NCI-H128 (cell line): ENCODE measurements around the gene NRP1.
"Not testable (repeated sequence)": the region's sequence is repeated elsewhere in the genome, so short reads cannot be mapped to it uniquely, and the experiment has no call there.

Experiments used
- DNase-seq: peaks from one replicate; lab custom pipeline; 2025; ENCODE audit not compliant: unreplicated experiment; lab: John Stamatoyannopoulos, UW

NRP1 gene

DNA sequence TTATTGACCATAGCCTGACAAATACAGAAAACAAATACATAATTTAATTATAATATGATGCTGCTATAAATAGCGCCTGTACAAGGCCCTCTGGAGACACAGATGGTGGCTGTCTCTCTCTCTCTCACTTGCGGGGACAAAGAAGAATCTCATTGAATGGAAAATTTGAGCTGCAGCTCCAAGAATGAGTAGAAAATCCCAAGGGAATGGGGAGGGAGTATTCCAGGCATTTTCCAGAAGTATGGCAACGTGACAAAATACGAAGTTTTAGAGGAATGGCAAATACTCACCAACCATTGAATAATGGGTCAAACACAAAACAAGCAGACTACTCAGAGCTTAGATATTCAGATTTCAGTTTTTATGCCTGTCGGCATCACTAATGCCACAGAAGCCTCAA, 179.9 kb downstream of the NRP1 start:
- no peak for DNase-seq

DNA sequence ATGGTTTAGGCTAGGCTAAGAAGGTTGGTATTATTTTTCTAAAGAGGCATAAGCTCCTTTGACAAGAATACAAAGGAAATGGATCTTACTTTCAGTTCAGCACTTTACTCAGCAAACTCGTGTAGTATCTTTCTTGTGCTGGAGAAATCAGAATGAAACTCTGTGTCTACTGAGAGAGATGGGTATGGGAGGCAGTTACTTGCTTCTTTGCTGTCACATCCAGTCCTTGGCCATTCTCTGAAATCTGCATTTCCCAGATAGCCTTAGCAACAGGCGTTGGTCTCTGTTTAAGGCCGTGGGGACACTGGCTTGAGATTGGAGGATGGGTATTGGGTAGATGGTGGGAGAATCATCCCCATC, 180.5 kb downstream of the NRP1 start:
- no peak for DNase-seq

DNA sequence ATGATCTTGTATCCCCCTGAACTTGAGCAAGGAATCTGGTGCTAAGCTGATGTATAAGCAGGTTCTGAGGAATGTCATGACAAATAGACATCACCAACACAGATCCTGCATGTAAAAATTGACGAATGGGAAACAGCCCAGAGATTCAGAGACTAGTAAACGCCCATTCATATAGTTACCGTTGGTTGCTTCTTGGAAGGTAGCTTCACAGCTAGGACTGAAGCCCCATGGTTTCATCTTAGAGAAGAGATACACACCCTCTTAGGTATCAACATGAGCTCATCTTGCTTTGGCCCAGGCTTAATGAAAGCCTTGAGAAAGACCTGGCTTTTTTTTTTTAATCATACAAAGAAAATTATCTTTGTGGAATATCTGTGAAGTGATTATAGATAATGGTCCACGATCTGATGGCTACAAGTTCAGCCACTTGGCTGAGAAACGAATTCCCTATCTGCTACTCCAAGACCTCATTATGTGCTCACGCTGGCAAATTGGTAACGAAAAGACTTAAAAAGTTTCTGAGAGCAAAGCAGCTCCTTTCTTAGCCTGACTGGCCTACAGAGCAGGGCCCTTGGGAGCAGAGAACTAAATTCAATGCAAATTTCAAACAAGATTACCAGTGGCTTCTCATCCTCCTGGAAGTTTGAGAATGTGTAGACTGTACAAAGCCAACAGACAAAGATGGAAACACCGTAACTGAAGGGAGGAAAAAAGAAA, 181.1 kb downstream of the NRP1 start:
- no peak for DNase-seq

DNA sequence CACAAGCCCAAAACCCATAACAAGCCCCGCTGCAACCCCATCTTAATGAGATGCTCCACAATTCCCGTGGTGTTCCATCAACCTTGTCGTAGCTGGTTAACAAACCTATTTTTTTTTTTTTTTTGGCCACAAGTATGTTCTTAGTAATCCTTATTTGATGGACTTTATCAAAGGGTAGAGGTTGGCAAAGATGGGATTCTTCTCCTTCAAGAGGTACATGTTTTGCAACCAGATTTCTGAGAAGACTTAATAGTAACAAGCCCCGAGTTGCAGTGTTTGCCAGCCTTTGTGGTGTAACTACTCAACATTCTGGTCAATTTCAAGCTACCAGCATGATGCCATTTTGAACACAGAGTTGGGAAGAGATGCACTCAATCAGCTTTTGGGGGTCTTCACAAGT, 181.7 kb downstream of the NRP1 start:
- no peak for DNase-seq

DNA sequence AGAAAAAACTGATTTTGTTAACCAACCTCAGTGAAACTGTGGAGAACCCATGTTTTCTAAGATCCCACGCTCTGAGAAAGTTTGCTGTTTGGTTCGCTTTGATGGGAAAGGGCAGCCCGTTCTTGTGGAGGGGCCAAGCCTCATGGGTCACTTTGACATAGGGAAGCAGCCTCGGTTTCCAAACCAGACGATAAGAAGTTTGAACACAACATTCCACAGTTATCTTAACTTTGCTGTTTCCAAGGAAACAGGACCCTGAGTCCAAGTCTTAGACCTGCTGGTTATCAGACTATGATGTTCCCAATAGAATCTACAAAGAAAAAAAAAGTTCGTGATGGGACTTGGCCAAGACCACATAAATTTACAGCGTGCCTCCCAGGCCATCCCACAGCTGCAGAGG, 182.3 kb downstream of the NRP1 start:
- DNase-seq: no peak

DNA sequence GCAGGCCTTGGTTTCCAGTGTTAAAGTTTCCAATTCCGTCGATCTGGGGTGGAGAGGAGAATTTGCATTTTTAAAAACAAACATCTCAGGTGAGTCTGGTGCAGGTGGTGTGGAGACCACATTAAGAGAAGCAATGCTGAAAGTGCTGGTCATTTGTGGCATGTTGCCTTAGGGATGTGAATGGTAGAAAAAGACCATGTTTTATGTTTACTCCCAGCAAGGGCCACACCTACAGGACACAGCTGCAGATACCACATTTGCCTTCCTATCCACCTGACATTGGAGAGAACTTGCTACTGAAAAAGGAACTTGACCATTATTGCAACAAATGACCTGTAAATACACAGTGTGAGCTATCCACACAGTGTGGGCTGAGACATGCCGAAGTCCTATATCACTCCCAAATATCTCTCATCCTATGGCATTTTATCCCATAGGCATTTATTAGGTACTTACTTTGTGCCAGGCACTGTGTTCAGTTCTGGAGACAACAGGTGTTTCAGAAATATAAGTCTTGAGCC, 183.1 kb downstream of the NRP1 start:
- no peak for DNase-seq

DNA sequence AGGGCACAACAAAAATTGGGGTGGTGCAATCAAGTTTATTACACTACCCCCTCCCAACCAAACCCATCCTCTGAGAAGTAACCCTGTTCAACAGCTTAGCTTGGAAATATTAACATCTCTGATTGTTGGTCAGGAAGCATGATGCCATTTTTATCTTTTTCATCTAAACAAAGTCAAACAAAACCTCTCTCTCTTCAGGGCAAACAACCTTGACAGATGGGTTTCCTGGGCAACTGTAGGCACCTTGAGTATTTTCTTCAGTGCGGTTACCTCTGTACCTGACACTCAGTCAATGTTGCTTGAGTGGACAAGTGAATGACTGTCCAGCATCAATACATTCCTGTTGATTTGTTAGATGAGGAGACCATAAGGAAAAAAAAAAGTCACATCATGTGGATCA, 183.6 kb downstream of the NRP1 start:
- DNase-seq: no peak

DNA sequence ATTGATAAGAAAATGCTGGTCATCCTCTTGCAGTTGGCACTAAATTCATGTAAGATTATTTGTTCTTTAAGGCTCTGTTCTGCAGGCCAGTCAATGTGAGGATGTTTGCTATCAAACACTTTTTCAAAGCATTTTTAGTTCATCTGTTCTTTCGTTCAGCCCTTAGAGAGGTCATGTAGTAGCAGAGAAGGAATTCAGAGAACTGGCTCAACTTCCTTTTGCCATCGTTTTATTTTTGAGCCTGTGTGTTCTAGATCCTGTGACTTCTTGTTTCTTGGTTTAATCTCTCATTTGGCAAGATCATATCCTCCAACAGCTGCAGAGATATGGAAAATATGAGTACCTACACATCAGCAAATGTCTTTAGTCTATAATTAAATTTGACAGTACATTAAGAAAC, 184.3 kb downstream of the NRP1 start:
- DNase-seq: no peak

DNA sequence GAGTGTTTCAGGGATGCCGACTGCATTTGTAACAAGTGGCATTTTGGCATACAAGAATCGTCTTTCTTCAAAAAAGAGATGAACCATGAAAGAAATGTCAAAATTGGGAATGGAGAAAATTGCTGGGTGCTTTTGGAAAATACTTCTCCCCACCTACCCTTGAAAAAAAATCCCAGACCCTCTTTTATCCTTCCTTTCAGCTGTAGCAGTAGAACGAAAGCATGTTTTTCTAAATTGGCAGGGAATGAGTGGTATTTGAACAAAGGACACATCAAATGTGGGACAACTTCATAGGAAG, 187.5 kb downstream of the NRP1 start:
- DNase-seq: no peak

DNA sequence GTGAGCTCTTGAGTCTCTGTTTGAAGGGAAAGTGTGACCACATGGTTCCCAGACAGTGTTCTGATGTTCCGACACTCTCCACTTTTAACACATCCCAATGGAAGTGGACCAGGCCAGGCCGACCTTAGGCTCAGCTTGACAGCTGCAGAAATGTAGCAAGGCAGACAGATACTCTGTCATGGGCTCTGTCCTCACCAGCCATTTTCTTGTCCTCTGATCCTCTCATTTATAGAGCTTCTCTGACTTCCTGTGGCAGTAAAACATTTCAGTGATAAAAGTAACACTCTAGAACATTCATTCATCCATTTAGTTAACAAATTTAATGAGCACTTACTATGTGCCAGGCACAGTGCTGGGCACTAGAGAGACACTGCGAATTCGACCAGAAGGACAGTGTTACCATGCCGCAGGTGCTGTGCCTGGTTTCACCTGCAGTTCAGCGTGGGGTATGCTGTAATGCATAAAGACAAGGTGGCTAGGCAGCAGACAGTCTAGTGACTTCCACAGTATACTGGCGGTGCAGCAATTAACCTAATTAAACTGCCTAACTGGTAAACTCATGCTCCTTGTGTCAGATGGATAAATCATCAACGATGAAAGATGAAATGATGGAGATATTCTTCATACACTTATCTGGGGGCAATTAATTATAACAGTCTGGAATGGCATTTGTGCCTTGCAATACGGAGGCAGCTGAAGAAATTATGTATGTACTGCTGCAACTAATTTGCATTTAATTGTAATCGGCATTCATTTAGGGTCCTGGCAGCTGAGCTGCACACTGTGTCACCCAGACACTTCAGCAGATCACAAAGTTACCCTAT, 188.1 kb downstream of the NRP1 start:
- no peak for DNase-seq

DNA sequence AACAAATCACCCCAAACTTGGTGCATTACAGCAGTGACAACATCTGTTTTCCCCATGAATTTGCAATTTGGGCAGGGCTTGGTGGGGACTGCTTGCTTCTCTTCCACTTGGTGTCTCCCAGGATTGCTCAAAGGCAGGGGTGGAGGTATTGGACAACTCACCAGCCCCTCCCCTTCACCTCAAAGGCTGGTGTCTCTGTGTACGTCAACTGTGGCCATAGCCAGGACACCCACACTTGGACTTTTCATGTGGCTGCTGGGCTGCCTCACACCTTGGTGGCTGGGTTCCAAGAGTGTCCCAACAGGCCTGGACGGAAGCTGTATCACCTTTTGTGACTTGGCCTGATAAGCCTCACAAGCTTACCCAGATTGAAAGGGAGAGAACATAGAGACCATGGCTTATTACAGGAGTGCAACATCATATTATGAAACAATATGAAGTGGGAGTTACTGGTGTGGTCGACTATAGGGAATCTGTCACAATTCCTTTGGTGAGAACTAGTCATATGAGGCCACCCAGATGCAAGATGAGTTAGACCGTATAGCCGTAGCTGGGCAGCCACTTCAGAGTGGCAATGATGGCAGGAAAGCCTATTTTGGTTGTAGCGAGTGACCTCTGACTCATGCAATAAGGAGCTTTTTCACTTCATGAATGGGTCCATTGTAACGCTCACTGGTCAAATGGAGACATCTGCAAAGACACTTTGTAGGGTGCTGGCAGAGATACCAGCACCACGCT, 188.8 kb downstream of the NRP1 start:
- no peak for DNase-seq

DNA sequence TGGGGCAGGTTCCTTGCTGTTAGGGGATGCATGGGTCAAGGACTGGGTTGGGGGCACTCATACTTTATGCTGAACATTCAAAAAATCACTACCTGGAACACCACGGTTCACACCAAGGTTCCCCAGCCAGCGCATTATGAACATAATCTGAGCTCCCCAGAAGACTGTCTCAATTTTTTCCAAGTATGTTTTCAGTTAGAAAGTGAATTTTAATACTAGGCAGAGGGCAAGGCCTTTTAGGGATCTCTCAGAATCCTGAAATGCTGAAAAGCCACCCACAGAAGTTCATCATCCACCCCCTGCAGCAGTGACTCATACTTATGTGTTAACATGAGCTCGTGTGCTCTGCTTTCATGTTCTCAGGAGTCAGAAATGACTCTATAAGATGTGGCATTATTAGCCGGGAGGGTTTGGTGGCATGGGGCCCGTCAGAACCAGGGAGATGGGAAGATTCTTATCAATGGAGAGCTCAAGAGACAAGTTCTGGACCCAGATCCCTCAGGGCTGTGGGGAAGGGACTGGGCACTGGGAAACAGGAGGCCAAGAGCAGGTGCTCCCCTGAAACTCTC, 191.2 kb downstream of the NRP1 start:
- DNase-seq: no peak

DNA sequence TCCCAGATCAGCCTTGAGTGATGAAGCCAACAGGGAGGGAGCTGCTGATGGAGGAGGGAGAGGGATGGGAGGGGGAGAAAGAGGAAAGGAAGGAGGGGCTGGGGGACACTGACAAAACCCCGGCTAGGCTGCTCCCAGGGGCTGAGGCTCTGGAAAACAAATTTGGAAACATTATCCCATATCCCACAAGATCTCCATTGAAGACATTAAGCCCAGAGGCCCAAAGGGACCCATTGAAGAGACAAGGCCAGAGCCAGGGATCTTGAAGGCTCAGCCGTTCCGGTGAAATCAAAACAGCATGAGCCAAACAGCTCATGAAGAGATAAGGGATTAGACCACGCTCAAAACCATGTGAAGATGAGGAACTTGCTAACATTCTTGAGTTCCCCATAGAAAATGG, 192.2 kb downstream of the NRP1 start:
- DNase-seq: no peak

DNA sequence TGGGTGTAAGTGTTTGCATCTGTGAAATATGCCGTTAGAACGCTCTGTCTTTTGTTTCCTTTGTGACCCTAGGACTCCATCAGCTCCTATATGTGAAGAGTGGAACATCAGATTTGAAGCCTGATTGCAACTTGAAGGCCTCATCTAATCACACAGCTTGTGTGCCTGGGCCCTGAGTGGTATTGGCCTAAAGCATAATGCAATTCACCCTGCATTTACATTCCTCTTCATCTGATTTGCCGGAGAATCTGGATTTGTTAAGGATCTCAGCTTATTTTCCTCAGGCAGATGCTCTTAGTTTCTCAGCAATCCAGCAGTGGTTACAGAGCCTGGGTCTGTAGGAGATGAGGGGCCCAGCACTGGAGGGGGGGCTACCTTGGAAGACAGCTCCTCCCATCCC, 193.2 kb downstream of the NRP1 start:
- DNase-seq: no peak

DNA sequence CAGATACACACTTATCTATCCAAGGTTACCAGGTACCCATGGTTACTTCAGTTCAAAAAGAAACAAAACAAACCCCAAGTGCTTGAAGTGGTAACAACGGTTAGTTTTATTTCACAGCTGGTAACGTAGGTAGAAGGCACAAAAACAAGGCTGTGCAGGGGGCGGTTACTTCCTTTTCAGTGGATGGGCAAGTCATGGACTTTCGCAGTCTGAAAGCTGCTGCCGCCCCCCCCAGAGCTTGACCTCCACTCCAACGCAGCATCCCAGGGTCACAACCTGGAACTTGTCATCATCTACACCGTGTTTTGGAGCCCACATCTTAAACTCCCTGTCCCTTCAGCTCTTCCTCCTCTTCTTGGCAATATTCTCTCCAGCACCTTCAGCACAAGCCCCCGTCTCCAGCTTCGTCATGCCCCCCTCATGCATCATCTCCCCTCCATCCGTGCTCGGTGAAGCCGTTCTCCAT, 195.3 kb downstream of the NRP1 start:
- DNase-seq: no peak

DNA sequence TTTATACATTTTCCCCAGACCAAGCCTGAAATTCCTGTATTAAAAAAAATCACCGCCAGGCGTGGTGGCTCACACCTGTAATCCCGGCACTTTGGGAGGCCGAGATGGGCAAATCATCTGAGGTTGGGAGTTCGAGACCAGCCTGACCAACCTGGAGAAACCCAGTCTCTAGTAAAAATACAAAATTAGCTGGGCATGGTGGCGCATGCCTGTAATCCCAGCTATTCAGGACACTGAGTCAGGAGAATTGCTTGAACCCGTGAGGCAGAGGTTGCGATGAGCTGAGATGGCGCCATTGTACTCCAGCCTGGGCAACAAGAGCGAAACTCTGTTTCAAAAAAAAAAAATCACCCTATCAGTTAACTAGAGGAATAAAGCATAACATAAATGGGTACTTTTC, 195.8 kb downstream of the NRP1 start:
- DNase-seq: not testable (repeated sequence)

DNA sequence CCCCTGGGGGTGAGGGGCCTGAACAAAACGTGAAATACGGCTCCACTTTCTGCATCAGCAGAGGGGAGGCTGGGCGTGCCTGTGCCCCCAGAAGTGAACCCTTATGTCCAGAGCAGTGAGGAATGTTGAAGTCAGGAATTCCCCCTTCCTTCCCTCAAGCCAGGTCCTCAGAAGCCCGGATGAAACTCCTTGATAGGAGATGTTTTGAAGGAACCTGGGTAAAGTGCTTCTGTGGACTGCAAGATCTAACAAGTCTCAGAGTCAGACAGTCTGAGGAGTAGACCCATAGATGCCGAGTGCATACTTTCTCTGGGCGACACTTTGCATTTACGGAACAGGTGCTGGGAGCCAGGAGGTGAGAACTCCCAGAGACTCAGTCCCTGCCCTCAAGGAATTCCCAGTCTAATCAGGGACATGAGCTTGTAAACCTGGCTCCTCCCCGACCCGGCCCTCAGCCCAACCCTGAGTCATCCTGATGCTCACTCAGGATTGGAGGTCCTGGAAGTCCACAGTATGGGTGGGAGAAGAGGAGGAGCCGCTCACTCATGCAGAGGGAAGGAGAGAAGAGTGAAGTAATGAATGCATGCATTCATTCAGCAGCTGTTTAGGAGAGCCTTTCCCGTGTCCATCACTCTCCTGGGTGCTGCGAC, 197.0 kb downstream of the NRP1 start:
- no peak for DNase-seq

DNA sequence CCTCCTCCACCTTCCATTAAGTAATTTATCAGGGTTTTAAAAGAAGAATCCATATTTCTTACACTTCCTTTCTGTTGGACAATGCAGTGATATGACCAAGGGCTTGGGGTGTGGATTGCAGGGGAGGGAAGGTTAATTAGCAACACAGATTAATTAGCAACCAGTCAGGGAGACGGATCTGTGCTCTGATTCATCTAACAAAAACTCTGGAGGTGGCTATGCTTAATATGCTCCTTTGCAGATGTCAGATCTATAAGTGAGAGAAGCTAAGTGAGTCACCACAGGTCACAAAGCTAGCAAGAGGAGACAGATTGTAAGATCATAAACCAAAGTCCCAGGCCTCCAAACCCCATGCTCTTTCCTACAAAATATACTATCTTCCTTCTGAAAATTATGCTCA, 197.7 kb downstream of the NRP1 start:
- DNase-seq: no peak

DNA sequence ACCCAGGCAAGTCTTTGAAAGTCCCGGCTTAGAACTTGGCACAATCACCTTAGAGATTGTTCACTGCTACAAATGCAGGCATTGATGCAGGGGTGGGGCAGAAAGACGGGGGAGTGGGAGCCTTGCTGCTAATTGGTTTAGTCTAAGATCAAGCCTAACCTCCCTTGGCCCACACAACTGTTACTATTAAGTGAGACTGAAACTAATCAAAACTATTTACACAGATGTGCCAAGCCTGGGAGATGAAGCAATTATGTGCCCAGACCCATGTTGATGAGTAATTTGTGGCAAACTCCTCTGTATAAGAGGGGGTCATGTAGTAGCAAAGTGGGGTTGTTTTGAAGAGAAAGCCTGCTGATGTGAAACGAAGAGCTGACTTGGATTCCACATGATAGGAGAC, 198.2 kb downstream of the NRP1 start:
- DNase-seq: no peak

DNA sequence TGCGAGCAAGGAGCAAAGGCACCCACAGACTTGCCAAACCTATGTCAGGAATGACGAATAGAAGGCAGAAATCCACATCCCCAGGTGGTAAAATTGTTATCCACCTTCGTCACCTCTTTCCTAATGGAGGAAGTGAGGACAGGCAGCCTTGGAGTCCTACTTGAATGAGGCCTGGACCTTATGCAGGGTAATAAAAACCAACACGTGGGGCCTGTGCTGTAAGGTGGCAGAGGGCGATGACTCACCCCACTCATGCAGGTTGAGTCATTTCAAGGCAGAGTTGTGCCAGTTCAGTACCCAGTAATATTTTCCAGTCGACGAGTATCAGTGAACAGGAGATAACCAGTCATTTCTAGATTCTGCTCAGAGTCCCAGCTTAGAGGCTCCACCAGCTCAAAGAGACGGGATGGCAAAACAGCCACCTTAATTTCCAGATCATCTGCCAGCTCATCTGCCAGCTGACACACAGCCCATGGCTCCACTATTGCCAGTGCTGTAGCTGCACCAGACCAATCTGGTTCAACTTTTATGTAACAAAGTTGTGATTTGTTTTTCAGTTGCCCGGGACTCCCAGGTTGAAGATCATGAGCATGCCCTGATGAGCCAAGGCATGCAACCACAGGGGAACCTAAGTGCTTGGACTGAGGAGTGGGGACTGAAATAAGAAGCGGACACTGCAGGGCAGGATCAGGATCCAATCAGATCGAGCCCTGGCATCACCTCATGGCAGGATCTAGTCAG, 200.3 kb downstream of the NRP1 start:
- no peak for DNase-seq
